NOMO-1 (cell line): Measurements from ENCODE around the gene PERM1.
"Not testable (repeated sequence)": the region's sequence is repeated elsewhere in the genome, so short reads cannot be mapped to it uniquely, and the experiment has no call there.

Experiments used
- DNase-seq, 2 experiments: peaks; one replicate each; lab custom pipeline; 2025; ENCODE audit not compliant: unreplicated experiment in 2 of 2; lab: John Stamatoyannopoulos, UW

PERM1 gene

DNA sequence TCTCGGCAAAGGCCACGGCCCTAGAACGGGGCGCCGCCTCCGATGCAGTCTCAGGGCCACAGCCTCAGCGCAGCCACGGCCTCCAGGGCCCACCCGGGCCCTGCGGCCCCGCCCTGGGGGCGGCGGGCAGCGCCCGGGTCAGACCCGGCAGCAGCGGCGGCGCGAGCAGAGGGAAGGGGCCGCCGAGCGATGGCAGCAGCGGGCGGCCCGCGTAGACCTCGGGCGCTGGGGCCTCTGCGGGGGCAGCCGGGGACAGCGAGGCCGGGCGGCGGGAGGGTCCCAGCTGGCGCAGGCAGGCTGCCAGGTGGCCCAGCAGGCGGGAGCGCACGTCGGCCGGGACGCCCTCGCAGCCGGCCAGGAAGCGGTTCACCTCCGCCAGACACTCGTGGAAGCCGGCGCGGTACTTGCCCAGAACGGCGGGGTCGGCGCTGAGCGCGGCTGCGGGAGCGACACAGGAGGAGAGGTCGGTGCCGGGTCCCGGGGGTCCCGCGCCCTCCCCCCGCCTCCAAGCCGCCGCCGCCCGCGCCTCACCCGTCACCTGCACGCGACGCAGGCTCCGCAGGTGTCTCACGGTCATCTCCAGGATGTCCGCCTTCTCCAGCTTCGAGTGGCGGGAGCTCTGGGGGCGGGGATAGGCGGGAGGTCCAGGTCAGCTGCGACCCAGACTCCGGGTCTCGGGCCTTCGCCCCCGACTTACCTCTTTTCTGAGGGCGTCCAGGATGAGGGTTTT is 17.3 kb upstream of the PERM1 start:
- no peak for DNase-seq

DNA sequence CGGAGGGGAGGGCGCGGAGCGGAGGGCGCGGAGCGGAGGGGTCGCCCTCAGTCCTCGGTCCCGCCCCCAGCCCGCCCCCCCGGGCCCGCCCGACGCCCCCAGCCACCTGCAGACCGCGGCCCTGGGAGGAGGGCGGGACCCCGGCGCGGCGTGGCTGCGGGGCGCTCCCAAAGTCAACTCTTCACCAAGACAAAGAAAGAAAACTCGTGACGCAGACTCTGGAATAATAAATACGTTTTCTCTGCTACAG is 16.8 kb upstream of the PERM1 start:
- DNase-seq, result no peak

DNA sequence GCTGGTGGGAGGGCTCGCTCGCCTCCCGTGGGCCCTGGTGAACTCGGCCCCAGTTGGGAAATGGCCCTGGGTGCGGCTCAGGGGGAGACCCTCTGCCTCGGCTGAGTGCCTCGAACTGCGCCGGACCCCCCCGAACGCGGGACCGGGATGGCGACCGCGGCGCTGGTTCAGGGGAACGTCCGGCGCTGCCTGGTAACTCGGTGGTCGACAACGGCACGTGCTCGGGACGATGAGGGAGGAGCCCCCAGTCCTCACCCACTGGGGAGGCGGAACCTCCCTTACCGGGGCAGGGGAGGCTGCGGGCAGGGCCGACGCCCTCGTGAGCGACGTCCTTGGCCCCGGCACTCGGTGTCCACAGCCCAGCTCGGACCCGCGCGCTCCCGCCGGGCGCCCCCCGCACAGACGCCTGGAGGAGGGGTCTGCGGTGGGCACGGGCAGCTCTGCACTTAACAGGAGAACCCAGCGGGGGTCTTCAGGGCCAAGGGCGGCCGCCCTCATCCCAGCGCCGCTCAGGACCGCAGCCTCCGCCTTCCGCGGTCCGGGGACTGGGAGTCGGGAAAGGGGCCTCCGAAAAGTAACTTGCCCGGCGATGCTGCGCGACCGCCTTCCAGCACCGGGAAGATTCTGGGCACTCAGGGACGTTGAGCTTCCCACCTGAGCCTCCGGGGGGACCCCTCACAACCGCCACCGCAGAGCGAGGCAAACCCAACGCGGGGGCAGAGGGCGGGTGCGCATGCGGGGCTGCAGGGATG is 16.3 kb upstream of the PERM1 start:
- DNase-seq, result no peak

DNA sequence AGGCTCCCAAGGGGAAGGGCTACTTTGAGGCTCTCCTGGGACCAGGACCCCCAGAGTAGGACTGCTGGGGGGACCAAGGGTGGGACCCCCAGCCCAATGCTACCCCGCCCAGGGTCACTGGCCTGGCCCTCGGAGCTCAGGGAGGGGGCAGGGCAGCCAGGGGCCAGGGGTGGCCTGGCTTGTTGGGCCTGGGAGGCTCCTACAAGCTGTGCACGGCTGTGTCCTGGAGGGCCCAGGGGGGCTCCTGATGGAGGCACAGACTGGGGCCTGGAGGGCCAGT is 15.8 kb upstream of the PERM1 start:
- DNase-seq, result no peak

DNA sequence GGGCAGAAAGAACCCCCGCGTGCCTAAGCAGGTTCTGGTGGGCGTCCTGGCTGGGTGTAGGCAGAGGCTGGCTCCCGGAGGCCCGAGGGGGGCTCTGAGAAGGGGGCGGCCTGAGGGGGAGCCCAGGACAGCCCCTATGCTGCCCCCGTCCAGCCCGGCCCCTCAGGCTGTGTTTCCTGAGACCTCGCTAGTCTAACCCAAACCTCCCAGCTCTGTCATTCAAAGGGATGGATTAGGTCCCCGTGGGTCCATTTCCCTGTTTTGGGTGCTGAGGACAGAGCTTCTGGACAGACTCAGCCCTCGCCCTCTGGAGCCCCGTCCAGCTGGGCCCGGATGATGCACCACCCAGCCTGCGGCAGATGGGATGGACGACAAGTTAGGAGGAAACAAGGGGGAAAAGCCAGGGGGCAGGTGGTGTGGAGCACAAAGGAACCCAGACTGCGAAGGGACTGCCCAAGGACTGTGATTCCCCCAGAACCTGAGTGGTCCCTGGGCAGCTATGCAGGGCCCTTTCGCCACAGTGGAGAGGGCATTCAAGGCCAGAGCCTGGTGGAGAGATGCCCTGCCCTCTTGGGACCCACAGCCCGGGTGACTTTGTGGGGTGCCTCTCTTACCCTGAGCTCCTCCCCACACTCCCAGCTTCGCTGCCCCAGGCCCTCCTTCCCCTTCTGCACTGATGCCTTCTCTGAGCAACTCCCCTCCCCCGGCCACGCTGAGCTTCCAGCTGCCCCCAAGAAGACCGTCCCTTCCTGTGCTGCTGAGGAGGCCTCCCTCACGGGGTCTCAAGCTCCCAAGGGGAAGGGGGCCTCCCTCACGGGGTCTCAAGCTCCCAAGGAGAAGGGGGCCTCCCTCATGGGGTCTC is 15.2 kb upstream of the PERM1 start:
- no peak for DNase-seq

DNA sequence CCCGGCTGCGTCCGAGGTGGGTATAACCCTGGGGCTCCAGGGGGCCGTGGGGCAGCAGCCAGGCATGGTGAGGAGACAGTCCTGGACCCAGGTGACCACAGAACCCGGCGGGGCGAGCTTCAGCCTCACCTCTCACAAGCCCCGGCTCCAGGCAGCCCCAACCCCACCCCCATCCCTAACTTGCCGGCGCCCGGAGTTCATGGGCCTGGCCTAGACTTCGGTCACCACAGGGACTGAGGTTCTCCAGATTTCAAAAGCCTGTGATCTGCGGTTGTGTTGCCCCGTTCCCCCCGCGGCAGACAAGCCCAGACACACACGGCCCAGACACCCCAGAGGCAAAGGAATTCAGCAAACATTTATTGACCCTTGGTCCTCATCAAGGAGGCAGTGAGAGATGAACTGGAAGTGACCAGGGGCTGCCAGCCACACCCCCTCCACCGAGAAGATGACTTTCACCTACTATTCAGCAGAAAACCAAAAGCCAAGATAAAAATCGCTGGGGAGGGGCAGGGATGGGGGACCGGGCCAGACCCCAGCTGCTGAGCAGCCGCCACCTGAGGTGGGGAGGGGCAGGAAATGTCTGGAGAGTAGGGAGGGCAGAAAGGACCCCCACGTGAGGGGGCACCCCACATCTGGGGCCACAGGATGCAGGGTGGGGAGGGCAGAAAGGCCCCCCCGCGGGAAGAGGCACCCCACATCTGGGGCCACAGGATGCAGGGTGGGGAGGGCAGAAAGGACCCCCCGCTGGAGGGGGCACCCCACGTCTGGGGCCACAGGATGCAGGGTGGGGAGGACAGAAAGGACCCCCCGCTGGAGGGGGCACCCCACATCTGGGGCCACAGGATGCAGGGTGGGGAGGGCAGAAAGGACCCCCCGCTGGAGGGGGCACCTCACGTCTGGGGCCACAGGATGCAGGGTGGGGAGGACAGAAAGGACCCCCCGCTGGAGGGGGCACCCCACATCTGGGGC is 14.1 kb upstream of the PERM1 start:
- no peak for DNase-seq

DNA sequence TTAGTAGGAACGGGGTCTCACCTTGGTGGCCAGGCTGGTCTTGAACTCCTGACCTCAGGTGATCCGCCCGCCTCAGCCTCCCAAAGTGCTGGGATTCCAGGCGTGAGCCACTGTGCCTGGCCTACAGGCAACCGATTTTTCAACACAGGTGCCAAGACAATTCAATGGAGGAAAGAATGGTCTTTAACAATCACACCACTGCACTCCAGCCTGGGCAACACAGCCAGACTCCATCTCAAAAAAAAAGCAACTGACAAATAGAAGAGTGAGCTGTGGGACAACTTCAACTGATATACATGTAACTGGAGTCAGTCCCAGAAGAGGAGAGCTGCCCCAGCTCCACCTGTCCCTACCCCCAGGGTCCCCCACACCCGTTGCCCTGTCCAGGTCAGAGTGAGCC is 12.7 kb upstream of the PERM1 start:
- not testable (repeated sequence) for DNase-seq

DNA sequence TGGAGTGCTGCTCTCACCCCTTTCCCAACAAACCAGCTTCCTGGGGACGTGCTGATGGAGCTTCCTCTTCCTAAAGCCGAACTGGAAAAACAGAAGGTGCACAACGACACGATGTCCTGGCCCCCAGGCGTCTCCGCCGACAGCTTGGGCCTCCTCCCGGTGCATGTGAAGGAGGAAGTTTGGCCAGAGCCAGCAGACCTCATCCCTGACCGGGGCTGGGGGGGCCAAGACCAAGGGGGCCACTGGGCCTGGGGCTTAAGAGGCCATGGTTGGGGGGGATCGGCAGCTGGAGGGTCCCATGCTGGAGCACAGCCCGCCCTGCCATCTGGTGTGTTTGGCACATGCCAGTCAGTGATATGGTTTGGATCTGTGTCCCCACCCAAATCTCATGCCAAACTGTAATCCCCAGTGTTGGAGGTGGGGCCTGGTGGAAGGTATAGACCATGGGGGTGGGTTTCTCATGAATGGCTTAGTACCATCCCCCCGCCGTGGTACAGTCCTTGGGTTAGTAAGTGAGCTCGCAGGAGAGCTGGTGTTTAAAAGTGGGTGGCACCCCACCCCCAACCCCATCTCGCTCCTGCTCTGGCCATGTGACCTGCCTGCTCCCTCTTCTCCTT is 11.6 kb upstream of the PERM1 start:
- no peak for DNase-seq

DNA sequence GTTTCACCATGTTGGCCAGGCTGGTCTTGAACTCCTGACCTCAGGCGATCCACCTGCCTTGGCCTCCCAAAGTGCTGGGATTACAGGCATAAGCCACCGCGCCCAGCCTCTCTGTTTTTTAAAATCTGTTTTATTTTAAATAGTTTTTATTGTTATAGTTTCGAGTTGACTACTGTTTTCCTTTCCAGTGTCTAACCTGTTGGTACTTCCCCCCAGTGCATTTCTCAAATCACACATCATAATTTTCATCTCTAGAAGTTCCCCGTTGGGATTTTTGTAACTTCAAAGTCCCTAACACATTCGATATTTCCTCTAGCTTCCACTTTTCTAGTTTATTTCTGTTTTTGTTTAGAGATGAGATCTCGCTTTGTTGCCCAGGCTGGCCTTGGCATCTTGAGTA is 10.5 kb upstream of the PERM1 start:
- no peak for DNase-seq

DNA sequence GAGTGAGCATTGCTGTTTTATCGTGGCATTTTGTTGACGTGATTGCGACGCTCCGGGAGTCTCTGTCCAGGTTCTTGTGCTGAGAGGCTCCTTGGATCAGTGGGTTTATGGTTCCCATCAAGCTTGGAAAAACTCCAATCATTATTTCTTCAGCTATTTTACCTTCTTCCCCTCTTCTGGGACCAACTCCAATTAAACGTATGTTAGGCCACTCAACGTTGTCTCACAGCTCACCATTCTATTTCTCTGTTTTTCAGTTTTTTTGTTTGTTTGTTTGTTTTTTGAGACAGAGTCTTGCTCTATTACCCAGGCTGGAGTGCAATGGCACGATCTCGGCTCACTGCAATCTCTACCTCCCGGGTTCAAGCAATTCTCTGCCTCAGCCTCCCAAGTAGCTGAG is 10.0 kb upstream of the PERM1 start:
- no peak for DNase-seq

DNA sequence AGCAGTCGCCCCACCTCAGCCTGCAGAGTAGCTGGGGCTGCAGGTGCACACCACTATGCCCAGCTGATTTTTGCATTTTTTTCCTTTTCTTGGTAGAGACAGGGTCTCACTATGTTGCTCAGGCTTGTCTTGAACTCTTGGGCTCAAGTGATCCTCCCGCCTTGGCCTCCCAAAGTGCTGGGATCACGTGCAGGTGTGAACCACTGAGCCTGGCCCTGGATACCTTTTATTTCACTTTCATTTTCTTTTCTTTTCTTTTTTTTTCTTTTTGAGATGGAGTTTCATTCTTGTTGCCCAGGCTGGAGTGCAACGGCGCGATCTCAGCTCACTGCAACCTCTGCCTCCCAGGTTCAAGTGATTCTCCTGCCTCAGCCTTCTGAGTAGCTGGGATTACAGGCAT is 9.4 kb upstream of the PERM1 start:
- not testable (repeated sequence) for DNase-seq

DNA sequence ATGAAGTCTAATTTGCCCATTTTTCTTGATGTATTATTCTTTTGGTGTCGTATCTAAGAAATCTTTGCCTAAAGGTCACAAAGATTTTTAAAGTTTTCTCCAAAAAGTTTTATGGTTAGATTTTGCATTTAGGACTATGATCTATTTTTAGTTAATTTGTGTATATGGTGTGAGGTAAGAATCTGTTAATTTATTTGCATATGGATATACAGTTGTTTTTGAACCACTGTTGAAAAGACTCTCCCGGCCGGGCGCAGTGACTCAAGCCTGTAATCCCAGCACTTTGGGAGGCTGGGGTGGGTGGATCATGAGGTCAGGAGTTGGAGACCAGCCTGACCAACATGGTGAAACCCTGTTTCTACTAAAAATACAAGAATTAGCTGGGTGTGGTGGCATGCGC is 6.2 kb upstream of the PERM1 start:
- not testable (repeated sequence) for DNase-seq

DNA sequence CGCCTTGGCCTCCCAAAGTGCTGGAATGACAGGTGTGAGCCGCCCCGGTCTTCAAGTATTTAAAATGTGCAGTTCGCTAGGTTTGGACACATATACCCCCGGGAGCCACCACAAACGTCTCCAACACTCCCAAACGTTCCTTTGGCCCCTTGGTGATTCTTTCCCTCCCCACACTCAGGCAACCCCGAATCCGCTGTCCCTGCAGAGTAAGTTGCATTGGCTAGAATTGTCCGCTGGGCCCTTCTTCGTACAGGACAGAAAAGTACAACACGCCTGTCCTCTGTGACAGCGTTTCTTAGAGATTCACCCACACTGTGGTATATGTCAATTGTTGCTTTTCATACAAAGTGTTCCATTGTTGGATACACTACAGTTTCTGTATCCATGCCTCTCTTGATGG is 3.2 kb upstream of the PERM1 start:
- no peak for DNase-seq

DNA sequence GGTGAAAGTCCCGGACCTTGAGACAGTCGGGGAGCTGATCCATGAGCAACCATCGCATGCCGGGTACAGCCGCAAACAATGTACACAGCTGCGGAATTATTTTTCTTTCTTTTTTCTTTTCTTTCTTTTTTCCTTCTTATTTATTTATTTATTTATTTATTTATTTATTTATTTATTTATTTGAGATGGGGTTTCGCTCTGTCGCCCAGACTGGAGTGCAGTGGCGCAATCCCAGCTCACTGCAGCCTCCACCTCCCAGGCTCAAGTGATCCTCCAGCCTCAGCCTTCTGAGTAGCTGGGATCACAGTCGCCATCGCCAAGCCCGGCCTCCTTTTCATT is 2.6 kb upstream of the PERM1 start:
- no peak for DNase-seq

DNA sequence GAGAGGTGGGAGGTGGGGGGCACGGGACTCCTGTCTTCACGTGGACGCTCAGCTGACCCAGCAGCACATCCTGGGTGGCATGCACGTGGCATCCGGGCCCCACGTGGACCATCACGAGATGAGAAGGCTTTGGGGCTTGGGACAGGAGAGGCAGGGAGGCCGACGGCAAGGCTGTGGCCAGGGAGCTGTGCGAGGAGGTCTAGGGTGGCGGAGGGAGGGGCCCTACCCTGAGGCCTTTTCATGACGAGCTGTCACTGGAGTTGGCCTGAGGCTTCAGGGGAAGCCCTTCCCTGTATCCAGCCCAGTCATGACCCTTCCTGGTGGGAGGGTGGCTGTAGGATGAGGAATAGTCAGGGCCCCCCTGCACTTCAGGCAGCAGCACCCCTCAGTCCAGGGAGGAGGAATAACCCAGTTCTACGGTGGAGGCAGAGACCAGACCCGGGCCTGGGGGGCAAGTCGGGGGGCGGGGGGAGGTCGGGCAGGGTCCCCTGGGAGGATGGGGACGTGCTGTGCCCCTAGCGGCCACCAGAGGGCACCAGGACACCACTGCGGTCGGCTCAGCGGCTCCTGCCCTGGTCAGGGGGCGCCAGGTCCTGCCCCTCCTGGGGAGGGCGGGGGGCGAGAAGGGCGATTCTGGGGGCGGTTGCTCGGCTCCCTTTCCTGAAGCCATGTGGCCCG is 2.0 kb upstream of the PERM1 start:
- no peak for DNase-seq

DNA sequence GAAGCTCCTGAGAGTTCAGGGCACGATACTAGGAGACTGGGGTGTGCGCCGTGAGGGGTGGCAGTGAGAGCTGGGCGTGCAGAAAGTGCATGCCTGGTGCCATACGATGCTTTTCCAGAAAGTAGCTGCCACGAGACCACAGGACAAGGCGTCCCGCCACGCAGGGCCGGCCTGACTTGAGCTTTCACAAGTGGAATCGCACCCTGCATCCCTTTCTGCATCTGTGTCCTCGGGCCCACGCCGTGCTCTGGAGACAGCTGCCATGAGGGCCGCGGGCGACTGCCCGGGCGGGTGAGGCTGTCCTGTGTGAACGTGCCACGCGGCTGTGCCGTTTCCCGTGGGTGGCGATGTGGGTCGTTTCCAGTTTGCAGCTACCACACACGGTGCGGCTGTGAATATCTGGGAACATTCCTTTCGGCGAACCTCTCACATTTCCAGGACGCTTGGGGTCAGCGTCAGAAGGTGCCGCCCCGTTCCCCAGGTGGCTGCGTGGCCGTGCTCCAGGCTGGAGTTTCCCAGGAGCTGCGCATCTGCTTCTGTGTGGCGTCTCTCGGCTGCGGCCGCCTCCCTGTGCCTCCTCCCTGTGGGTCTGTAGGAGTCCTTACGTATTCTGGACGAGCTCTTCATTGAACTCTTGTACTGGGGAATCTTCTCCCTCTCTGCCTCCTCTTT is 1.0 kb upstream of the PERM1 start:
- no peak for DNase-seq

DNA sequence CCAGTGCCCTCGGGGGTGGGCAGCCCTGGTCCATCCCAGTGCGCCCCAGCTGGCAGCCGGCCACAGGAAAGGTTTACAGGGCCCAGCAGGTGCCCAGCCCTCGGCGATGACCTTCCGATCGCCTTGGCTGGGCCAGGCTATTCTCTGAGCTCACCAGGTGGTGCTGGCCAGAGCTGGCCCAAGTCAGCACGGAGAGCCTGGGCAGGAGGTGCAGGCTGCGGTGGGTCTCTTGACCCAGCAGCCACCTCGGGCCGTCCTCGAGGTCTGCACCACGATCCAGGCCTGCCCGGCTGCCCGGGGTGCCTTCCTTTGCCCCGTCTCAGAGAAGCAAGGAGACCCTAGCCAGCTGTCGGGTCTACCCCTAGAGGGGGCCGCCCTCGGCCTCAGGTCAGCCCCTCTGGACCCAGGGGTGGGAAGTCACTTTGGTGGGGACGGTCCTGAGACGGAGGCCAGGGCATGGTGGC is 370 bp downstream of the PERM1 start:
- no peak for DNase-seq

DNA sequence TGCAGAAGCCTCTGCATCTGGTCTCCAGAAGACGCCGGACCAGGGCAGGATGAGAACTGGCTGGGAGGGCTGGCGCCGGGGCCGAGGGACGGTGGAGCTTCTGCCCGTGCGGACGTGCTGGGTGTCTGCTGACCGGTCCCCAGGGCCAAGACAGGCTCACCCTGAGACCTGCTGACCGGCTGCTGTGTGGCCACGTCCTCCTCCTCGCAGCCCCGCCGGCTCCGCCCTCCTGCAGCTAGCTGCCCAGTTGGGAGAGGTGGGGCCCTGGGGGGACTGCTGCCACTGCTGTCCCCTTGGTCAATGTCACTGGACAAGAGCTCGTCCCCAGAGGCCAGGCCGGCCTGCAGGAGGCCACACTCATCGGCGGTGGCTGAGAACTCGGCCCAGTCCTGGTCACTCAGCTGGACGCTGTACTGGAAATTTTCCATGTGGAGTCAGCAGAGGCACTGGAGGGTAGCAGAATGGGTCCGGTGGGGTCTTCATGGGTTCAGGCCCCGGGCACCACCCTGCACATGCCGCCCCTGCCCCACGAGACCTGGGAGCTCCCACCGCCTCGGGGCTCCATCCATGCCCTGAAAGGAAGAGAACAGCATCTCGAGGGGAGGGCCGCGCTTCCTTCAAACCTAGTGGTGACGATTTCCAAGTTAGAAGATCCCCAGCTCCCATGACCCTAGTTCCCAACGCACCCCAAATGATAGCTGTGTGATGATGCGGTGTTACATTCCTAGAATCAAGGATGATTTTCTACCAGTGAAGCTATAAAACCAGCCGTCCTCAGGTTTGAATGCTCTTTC is 1.1 kb downstream of the PERM1 start:
- DNase-seq, result no peak

DNA sequence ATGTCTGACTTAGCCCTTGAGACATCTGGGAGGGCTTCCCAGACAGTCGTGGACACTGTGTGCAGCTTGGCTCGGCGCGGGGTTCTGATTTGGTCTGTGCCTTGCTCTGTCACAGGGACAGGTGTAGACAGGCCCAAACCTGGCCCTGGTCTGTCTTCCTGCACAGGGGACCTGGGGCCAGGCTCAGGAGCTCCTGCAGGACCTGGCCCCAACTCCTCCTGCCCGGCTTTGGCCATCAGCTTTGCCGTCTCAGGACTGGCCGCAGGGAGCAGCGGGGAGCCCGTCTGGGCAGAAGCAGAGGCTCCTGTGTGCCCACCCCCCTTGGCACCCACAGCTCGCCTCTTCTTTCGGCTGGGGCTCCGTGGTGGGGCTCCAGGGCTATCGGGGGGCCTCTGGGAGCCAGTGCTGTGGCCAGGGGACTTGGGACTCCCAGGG is 1.7 kb downstream of the PERM1 start:
- no peak for DNase-seq
